Ovary (tissue), 3 donors: ENCODE results near the gene LRP10.

ENCODE experiments used
- CTCF ChIP-seq, 3 donors: fragments of 450-650 bp in 2 of 3; fragments of 200-600 bp in 1 of 3; IDR thresholded peaks; one replicate each; pipeline versions ENCODE4 v1.5.1 to v1.8.0; 2016 to 2022; ENCODE audit warnings: antibody characterized with exemption in 3 of 3, mild to moderate bottlenecking in 1 of 3
- EP300 ChIP-seq: sonication (generic); formaldehyde crosslinking; IDR thresholded peaks from one replicate; pipeline ENCODE4 v1.6.1; 2017; ENCODE audit warnings: antibody characterized with exemption
- POLR2A ChIP-seq: fragments of 450-650 bp; IDR thresholded peaks from one replicate; pipeline ENCODE4 v1.6.1; 2017; ENCODE audit warnings: antibody characterized with exemption, mild to moderate bottlenecking, moderate library complexity
- donor health status: DM: no; HTN: no; CAD: no.

- TF ChIP-seq CTCF (IDR thresholded peaks at IDR 0.05) (no peak), POLR2A (no peak), EP300 (no peak)
Measured at GRCh38 chr14:22866874-22867273, 4.7 kb upstream of the LRP10 start.
